GM12878 (cell line): ENCODE measurements around the gene CDH2. TPM values are rescaled to one million over a fixed set of nuclear protein-coding genes. Genes with fewer than 3 reads are reported as not detected.

Experiments
- ATAC-seq: fragments of 200-7000 bp; cut with Tn5 transposase; 3 replicates; pipeline ENCODE4 v1.9.1; 2020; ENCODE audit warnings: mild to moderate bottlenecking, moderate library complexity
- BruUV-seq: library from RNA; stranded (reverse); fragments of 400-500 nt; replicated peaks from 2 replicates; lab custom pipeline; 2021; lab: Mats Ljungman, UMichigan
- CTCF ChIA-PET: fragments of 300-600 bp; sonication (Branson Sonifier 250); formaldehyde crosslinking; extraction: SDS; loops from one replicate; lab custom pipeline; 2021; ENCODE audit warnings: inconsistent platforms; lab: Yijun Ruan, JAX
- POLR2A ChIA-PET: fragments of 350-600 bp; formaldehyde crosslinking; extraction: SDS; loops from one replicate; lab custom pipeline; 2021; ENCODE audit warnings: inconsistent platforms; lab: Charles Lee
- RAD21 ChIA-PET: fragments of 300-600 bp; sonication (Branson Sonifier 250); formaldehyde crosslinking; loops from one replicate; lab custom pipeline; 2023; ENCODE audit warnings: antibody characterized with exemption; ENCODE audit not compliant: unreplicated experiment; lab: Charles Lee
- SMC1A ChIA-PET: fragments of 300-600 bp; sonication (Branson Sonifier 250); formaldehyde crosslinking; loops from one replicate; lab custom pipeline; 2023; ENCODE audit not compliant: unreplicated experiment, uncharacterized antibody; lab: Charles Lee
- DNase-seq: peaks from one replicate; pipeline ENCODE4 v3.0.0-alpha.2; 2011; ENCODE audit warnings: low read depth, low spot score
- FAIRE-seq: peaks from 3 replicates; lab custom pipeline; 2011; peaks lifted over from hg19 to GRCh38; lab: Jason Lieb, UNC
- H2AFZ ChIP-seq: 2 replicates; pipeline ENCODE4 v1.6.0; 2011; ENCODE audit warnings: low read depth, low read length, control low read depth; ENCODE audit not compliant: control insufficient read depth
- H3K27ac ChIP-seq: 2 replicates; pipeline ENCODE4 v1.5.1; 2011; ENCODE audit warnings: control low read depth; ENCODE audit not compliant: control insufficient read depth, insufficient read depth
- H3K27me3 ChIP-seq, 2 experiments: replicated peaks in 1 of 2; 2 replicates each; pipeline versions ENCODE4 v1.6.0 to v1.6.1; 2011; ENCODE audit warnings: low read length in 1 of 2; ENCODE audit not compliant: control insufficient read depth in 2 of 2, insufficient read depth in 2 of 2
- H3K36me3 ChIP-seq, 2 experiments: 2 replicates each; pipeline ENCODE4 v1.5.1; 2011; ENCODE audit warnings: low read length in 1 of 2; ENCODE audit not compliant: control insufficient read depth in 2 of 2, insufficient read depth in 2 of 2
- H3K4me1 ChIP-seq: 2 replicates; pipeline ENCODE4 v1.6.1; 2011; ENCODE audit warnings: mild to moderate bottlenecking, low read length, moderate library complexity, mixed read lengths; ENCODE audit not compliant: control insufficient read depth, insufficient read depth
- H3K4me2 ChIP-seq: 2 replicates; pipeline ENCODE4 v1.6.0; 2011; ENCODE audit warnings: control low read depth; ENCODE audit not compliant: control insufficient read depth, insufficient read depth
- H3K4me3 ChIP-seq: fragments of 200-600 bp; sonication (generic); 2 replicates; pipeline ENCODE4 v1.5.1; 2016
- H3K79me2 ChIP-seq: 2 replicates; pipeline ENCODE4 v1.6.0; 2011; ENCODE audit warnings: low read length; ENCODE audit not compliant: control insufficient read depth, insufficient read depth
- H3K9ac ChIP-seq: 2 replicates; pipeline ENCODE4 v1.8.0; 2011; ENCODE audit warnings: low read length, control low read depth, mixed read lengths; ENCODE audit not compliant: control insufficient read depth, insufficient read depth
- H3K9me3 ChIP-seq: replicated peaks from 3 replicates; pipeline ENCODE4 v1.5.1; 2011; ENCODE audit warnings: mild to moderate bottlenecking, low read length; ENCODE audit not compliant: control insufficient read depth, insufficient read depth
- H4K20me1 ChIP-seq: 2 replicates; pipeline ENCODE4 v1.6.0; 2011; ENCODE audit not compliant: control insufficient read depth, insufficient read depth
- BHLHE40 ChIP-seq, 2 experiments: fragments of 450-650 bp in 1 of 2; IDR thresholded peaks; 2 replicates each; pipeline ENCODE4 v1.6.1; 2011 to 2017; ENCODE audit warnings: low read depth in 2 of 2, borderline replicate concordance in 1 of 2, improper control_type of control experiment in 1 of 2, low read length in 1 of 2, mild to moderate bottlenecking in 1 of 2
- CEBPB ChIP-seq, 2 experiments: fragments of 150-350 bp in 1 of 2; IDR thresholded peaks; 2 replicates each; pipeline ENCODE4 v1.6.1; 2012 to 2014; ENCODE audit warnings: low read depth in 2 of 2, low read length in 2 of 2, borderline replicate concordance in 1 of 2, inconsistent platforms in 1 of 2
- EZH2 ChIP-seq: IDR thresholded peaks from 2 replicates; pipeline ENCODE4 v1.6.1; 2012; ENCODE audit warnings: low read depth, mild to moderate bottlenecking, control low read depth, inconsistent platforms, low read length, borderline replicate concordance; ENCODE audit not compliant: control insufficient read depth
- HCFC1 ChIP-seq: fragments of 150-350 bp; IDR thresholded peaks from 2 replicates; pipeline ENCODE4 v1.6.1; 2014; ENCODE audit warnings: low read length
- HDAC2 ChIP-seq: fragments of 200-600 bp; sonication (generic); IDR thresholded peaks from 2 replicates; pipeline ENCODE4 v1.6.1; 2017
- HSF1 ChIP-seq: fragments of 150-350 bp; IDR thresholded peaks from 2 replicates; pipeline ENCODE4 v1.6.1; 2014; ENCODE audit warnings: mild to moderate bottlenecking, low read depth, low read length
- NBN ChIP-seq: fragments of 450-650 bp; IDR thresholded peaks from 2 replicates; pipeline ENCODE4 v1.6.1; 2016
- NKRF ChIP-seq: fragments of 450-650 bp; conservative IDR thresholded peaks from 2 replicates; pipeline ENCODE4 v1.6.1; 2017; ENCODE audit warnings: mild to moderate bottlenecking, moderate library complexity
- RB1 ChIP-seq: fragments of 450-650 bp; formaldehyde crosslinking; IDR thresholded peaks from 2 replicates; pipeline ENCODE4 v1.6.1; 2017; ENCODE audit warnings: mild to moderate bottlenecking, borderline replicate concordance
- RBBP5 ChIP-seq: fragments of 200-600 bp; sonication (generic); conservative IDR thresholded peaks from 2 replicates; pipeline ENCODE4 v1.6.1; 2016
- RELB ChIP-seq: fragments of 450-650 bp; IDR thresholded peaks from 2 replicates; pipeline ENCODE4 v1.6.1; 2017; ENCODE audit warnings: low read depth, mild to moderate bottlenecking, moderate library complexity
- SIN3A ChIP-seq: IDR thresholded peaks from 2 replicates; pipeline ENCODE4 v1.6.1; 2012; ENCODE audit warnings: low read depth, low read length, improper control_type of control experiment
- TCF3 ChIP-seq: IDR thresholded peaks from 2 replicates; pipeline ENCODE4 v1.6.1; 2012; ENCODE audit warnings: low read depth, mild to moderate bottlenecking, low read length, borderline replicate concordance; ENCODE audit not compliant: insufficient read depth
- YBX1 ChIP-seq: fragments of 450-650 bp; IDR thresholded peaks from 2 replicates; pipeline ENCODE4 v1.6.1; 2016; ENCODE audit warnings: antibody characterized with exemption
- ZBED1 ChIP-seq: IDR thresholded peaks from 2 replicates; pipeline ENCODE4 v1.6.1; 2016; ENCODE audit warnings: borderline replicate concordance
- WGBS: methylation state at CpG from one replicate; pipeline ENCODE4 v1.1.6; 2016; ENCODE audit warnings: low lambda C conversion rate; ENCODE audit not compliant: insufficient replicate concordance, insufficient coverage; ENCODE audit errors: missing lambda C conversion rate; 5-methylcytosine and 5-hydroxymethylcytosine counted together
- in situ Hi-C: fragments of 300-500 bp; cut with MboI; formaldehyde crosslinking; loops from 9 replicates; pipeline ENCODE4 v1.14.3; 2018; ENCODE audit warnings: mixed read lengths
- intact Hi-C: fragments of 100-400 bp; cut with micrococcal nuclease; formaldehyde crosslinking; loops from one replicate; pipeline ENCODE4 v1.14.2; 2022; ENCODE audit not compliant: unreplicated experiment
- polyA plus RNA-seq, 11 experiments: library from polyadenylated mRNA; depleted of rRNA in 4 of 11; unstranded in 6 of 11; stranded (reverse) in 5 of 11; fragments of >200 nt; fragmentation: Nextera tagmentation in 4 of 11; fragmentation: Illumina TruSeq in 1 of 11; extraction: Ambion mirVana in 4 of 11; extraction: Trizol in 1 of 11; gene quantifications; 1 replicate in 1 of 11; 2 replicates in 10 of 11; pipeline versions ENCODE4 v1.2.1 to v1.2.3, GENCODE V29; 2011 to 2016; ENCODE audit warnings: inconsistent platforms in 2 of 11, missing spikeins in 2 of 11, low read depth in 1 of 11
- total RNA-seq, 4 experiments: library from RNA; depleted of rRNA in 3 of 4; stranded (reverse); fragments of >200 nt in 3 of 4; fragmentation: Illumina TruSeq in 1 of 4; extraction: Trizol in 1 of 4; gene quantifications; 2 replicates each; pipeline versions ENCODE4 v1.2.1 to v1.2.3, GENCODE V29; 2013 to 2021

The CDH2 gene
- total and polyA plus RNA-seq, 10 of the 15 experiments (the other 5 are each of a cell fraction or from before 2014, with no cell fraction given): 0.01 to 0.25 (median 0.06) TPM; not detected in 4

GRCh38 chr18:27983780-27984179, 193.2 kb downstream of the CDH2 start (continued):
- TF ChIP-seq HSF1 (no peak), TCF3 (no peak)

DNA sequence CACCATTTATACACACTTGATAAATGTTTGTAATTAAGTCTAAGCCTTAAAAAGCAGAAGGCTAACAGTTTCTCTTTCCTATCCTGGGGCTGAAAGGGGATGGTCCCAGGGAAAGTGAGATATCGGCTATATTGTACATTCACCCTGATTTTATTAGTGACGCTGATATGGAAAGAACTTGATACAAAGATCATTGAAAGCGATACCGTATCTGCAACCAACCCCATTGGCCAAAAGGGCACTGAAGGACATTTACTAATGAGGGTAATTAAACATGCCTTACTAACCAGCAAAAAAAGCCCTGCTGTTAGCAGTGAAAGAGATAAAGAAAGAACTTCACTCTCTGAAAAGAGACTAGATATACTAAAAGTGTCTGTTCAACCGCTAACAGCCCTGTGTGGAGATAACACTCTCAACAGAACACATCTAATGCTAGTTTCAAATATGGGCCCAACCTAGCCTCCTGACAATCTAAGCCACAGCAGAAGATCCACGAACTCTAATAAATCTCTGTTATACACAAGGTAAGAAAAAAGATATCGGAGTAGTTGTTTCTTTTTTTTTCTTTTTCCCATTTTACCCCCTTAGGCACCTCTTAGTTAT, 200.0 kb downstream of the CDH2 start:
- H3K27me3 ChIP-seq: no peaks in the 10 kb centered on the region
- H2AFZ ChIP-seq: no peak overlapping the region
- no peak overlapping the region for H3K4me2 ChIP-seq
- DNase-seq: no peak
- in situ Hi-C loops: no loop called here
- no peaks in the 10 kb centered on the region for H3K79me2 ChIP-seq
- H3K9me3 ChIP-seq: no peaks in the 10 kb centered on the region
- no peak overlapping the region for H3K27ac ChIP-seq
- intact Hi-C loops: no loop called here
- RAD21 ChIA-PET: no interaction called here
- H3K36me3 ChIP-seq: no peaks in the 10 kb centered on the region
- TF ChIP-seq CEBPB (IDR thresholded peaks at IDR 0.05; ENCODE audit: borderline replicate concordance in 1 of 2, low read depth in 2 of 2, low read length in 2 of 2): no peak
- TF ChIP-seq RB1: no peak
- no peak for TF ChIP-seq YBX1
- TF ChIP-seq SIN3A: no peak
- no peak for TF ChIP-seq HSF1
- TF ChIP-seq HDAC2: no peak
- no peak for TF ChIP-seq HCFC1
- no peak for TF ChIP-seq BHLHE40 (IDR thresholded peaks at IDR 0.05; ENCODE audit: borderline replicate concordance in 1 of 2, low read depth in 2 of 2, low read length in 1 of 2)
- no peak for TF ChIP-seq RELB
- TF ChIP-seq RBBP5: no peak
- no peak for TF ChIP-seq ZBED1
- TF ChIP-seq NKRF: no peak
- TF ChIP-seq EZH2: no peak
- TF ChIP-seq NBN: no peak
- 42% methylated on average over 7 of the region's 7 CpGs for WGBS
- H3K4me3 ChIP-seq: no peak overlapping the region
- CTCF ChIA-PET: no interaction called here
- SMC1A ChIA-PET: no interaction called here
- ATAC-seq: no peak
- BruUV-seq: no TSS peak
- no peaks in the 10 kb centered on the region for H3K4me1 ChIP-seq
- POLR2A ChIA-PET: no interaction called here
- H4K20me1 ChIP-seq: no peaks in the 10 kb centered on the region
- H3K9ac ChIP-seq: no peak overlapping the region
- FAIRE-seq: no peak
